Right atrium auricular region (tissue), 2 donors: ENCODE results near the gene TXNRD2. TPM values are rescaled to one million over a fixed set of nuclear protein-coding genes. Genes with fewer than 3 reads are reported as not detected.

Source experiments
- DNase-seq: peaks from one replicate; pipeline ENCODE4 v3.0.0-alpha.2; 2019; ENCODE audit warnings: low spot score
- H3K27ac ChIP-seq, 2 donors: fragments of 200-600 bp; sonication (generic); 1 replicate in 1 of 2; 2 replicates in 1 of 2; pipeline ENCODE4 v1.5.1; 2016 to 2019
- H3K27me3 ChIP-seq, 2 donors: fragments of 200-600 bp; sonication (generic); one replicate each; pipeline versions ENCODE4 v1.5.1 to v1.6.0; 2017 to 2019
- H3K36me3 ChIP-seq: fragments of 200-600 bp; sonication (generic); one replicate; pipeline ENCODE4 v1.5.1; 2016
- H3K4me1 ChIP-seq, 2 donors: fragments of 200-600 bp; sonication (generic); one replicate each; pipeline versions ENCODE4 v1.5.1 to v1.6.0; 2017 to 2019
- H3K4me3 ChIP-seq, 2 donors: fragments of 200-600 bp; sonication (generic); 1 replicate in 1 of 2; 2 replicates in 1 of 2; pipeline ENCODE4 v1.5.1; 2017 to 2019; ENCODE audit warnings: mild to moderate bottlenecking in 1 of 2, moderate library complexity in 1 of 2
- H3K9me3 ChIP-seq, 2 donors: fragments of 200-600 bp; sonication (generic); one replicate each; pipeline ENCODE4 v1.5.1; 2019
- CTCF ChIP-seq, 2 donors: fragments of 200-600 bp; sonication (generic); IDR thresholded peaks; one replicate each; pipeline ENCODE4 v1.5.1; 2019; ENCODE audit warnings: antibody characterized with exemption in 2 of 2
- microRNA-seq, 2 donors: library from miRNA; unstranded; fragments of <30 nt; microRNA quantifications; one replicate each; pipeline ENCODE4, GENCODE V29; 2016 to 2017; ENCODE audit warnings: borderline number of aligned reads in 2 of 2, borderline replicate concordance in 1 of 2
- total RNA-seq, 2 donors: library from RNA; depleted of rRNA; stranded (reverse); fragments of >200 nt; gene quantifications; one replicate each; pipeline ENCODE4 v1.1.0, GENCODE V29; 2016

The TXNRD2 gene
- total RNA-seq, 2 donors from 2014 or later, result 16.2 to 18.4 TPM

- no peak for TF ChIP-seq CTCF (IDR thresholded peaks at IDR 0.05)
- no peak overlapping the region for H3K27ac ChIP-seq
- DNase-seq, result no peak
Observed at GRCh38 chr22:19826619-19826950, 115.0 kb downstream of the TXNRD2 start.

GRCh38 chr22:19825904-19826618, 115.6 kb downstream of the TXNRD2 start:
- no peak overlapping the region for H3K4me3 ChIP-seq
- no peaks in the 10 kb centered on the region for H3K27me3 ChIP-seq
- no peak overlapping the region for H3K27ac ChIP-seq
- no peaks in the 10 kb centered on the region for H3K4me1 ChIP-seq
- no peaks in the 10 kb centered on the region for H3K9me3 ChIP-seq
- TF ChIP-seq CTCF (IDR thresholded peaks at IDR 0.05), result no peak
- no peaks in the 10 kb centered on the region for H3K36me3 ChIP-seq
- DNase-seq, result no peak

More at GRCh38 chr22:19826619-19826950, 115.0 kb downstream of the TXNRD2 start:
- Histone ChIP-seq H3K4me1 (no peaks in the 10 kb centered on the region), H3K36me3 (no peaks in the 10 kb centered on the region), H3K27me3 (no peaks in the 10 kb centered on the region), H3K4me3 (no peak overlapping the region), H3K9me3 (no peaks in the 10 kb centered on the region)

Small RNA genes within 50 kb of the gene (microRNA-seq; reads per million reads assigned to microRNA genes)
- 0 reads per million in 2 donors for gene MIR4761

Other genes starting within 250 kb of the TXNRD2 start
- gene SEPTIN5, start 227.3 kb downstream of the TXNRD2 start, total RNA-seq, result 100 to 1,000 TPM; 162 to 287 TPM
- gene GP1BB, start 218.3 kb downstream of the TXNRD2 start, total RNA-seq, result 10 to 100 TPM; 25.8 to 34.7 TPM
- under 1 TPM in 1 of 2 donors, not detected in 1; 0.24 TPM for gene TBX1, start 181.0 kb downstream of the TXNRD2 start, total RNA-seq
- 1 to 10 TPM; 2.6 to 4.7 TPM for gene GNB1L, start 86.9 kb downstream of the TXNRD2 start, total RNA-seq
- gene RTL10, start 86.9 kb downstream of the TXNRD2 start, total RNA-seq, result 1 to 10 TPM; 7.9 to 8.1 TPM
- gene COMT, start within 50 bp of the TXNRD2 start, total RNA-seq, result 100 to 1,000 TPM; 142 to 195 TPM
- 10 to 100 TPM; 16.7 to 35.8 TPM for gene ARVCF, start 75.0 kb upstream of the TXNRD2 start, total RNA-seq
- 100 to 1,000 TPM in 1 of 2 donors, 10 to 100 TPM in 1; 95.2 to 101 TPM for gene TANGO2, start 79.3 kb upstream of the TXNRD2 start, total RNA-seq
- 10 to 100 TPM in 1 of 2 donors, 1 to 10 TPM in 1; 8.3 to 12.1 TPM for gene DGCR8, start 138.4 kb upstream of the TXNRD2 start, total RNA-seq
- 10 to 100 TPM; 63.6 to 96.5 TPM for gene RANBP1, start 174.3 kb upstream of the TXNRD2 start, total RNA-seq
- 10 to 100 TPM; 16.0 to 17.6 TPM for gene TRMT2A, start 175.4 kb upstream of the TXNRD2 start, total RNA-seq
- 10 to 100 TPM; 13.5 to 16.6 TPM for gene ZDHHC8, start 190.0 kb upstream of the TXNRD2 start, total RNA-seq
- gene CCDC188, start 209.2 kb upstream of the TXNRD2 start, total RNA-seq, result under 1 TPM in 1 of 2 donors, not detected in 1; 0.43 TPM